ENCODE measurements around the gene AKR7A2.
"Not testable (repeated sequence)": the region's sequence is repeated elsewhere in the genome, so short reads cannot be mapped to it uniquely, and the experiment has no call there.

The AKR7A2 gene

DNA sequence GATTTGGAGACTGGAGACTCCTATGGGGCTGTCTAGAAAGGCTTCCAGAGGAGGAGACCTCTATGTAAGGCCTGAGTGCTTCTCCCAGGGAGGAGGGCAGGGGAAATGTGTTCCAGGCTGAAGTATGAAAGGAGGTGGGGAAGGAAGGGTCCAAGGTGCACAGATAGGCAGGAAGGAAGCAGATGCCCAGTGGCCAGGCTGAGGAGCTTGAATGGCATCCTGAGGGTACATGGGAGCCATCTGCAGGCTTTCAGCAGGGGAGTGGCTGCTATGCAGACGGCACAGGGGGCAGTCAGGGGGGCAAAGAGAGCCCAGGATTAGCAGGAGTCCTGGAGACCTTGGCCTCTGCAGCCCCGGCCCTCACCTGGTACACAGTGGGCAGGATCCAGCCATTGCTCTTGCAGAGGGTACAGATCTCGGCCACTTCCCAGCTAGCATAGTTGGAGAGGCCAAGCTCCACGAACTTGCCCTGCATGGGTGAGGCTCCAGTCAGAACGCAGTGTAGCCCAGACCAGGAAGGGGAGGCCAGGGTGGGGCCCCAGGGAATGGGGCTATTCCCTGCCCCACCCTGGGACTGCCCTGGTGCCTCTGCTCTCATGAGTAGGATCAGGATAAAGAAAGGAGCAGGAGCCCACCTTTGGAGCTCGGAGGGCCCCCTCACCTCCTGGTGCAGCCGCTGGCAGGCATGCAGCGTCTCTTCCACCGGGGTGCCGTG, 4.0 kb downstream of the AKR7A2 start:
- Histone ChIP-seq H3K27ac (replicated peaks) (no peak overlapping the region), H3K4me3 (replicated peaks; ENCODE audit: insufficient read depth, low read length) (no peak overlapping the region), H3K27me3 (ENCODE audit: insufficient read depth, poor library complexity, severe bottlenecking) (no peaks in the 10 kb centered on the region)
- TF ChIP-seq, protein P1, sequence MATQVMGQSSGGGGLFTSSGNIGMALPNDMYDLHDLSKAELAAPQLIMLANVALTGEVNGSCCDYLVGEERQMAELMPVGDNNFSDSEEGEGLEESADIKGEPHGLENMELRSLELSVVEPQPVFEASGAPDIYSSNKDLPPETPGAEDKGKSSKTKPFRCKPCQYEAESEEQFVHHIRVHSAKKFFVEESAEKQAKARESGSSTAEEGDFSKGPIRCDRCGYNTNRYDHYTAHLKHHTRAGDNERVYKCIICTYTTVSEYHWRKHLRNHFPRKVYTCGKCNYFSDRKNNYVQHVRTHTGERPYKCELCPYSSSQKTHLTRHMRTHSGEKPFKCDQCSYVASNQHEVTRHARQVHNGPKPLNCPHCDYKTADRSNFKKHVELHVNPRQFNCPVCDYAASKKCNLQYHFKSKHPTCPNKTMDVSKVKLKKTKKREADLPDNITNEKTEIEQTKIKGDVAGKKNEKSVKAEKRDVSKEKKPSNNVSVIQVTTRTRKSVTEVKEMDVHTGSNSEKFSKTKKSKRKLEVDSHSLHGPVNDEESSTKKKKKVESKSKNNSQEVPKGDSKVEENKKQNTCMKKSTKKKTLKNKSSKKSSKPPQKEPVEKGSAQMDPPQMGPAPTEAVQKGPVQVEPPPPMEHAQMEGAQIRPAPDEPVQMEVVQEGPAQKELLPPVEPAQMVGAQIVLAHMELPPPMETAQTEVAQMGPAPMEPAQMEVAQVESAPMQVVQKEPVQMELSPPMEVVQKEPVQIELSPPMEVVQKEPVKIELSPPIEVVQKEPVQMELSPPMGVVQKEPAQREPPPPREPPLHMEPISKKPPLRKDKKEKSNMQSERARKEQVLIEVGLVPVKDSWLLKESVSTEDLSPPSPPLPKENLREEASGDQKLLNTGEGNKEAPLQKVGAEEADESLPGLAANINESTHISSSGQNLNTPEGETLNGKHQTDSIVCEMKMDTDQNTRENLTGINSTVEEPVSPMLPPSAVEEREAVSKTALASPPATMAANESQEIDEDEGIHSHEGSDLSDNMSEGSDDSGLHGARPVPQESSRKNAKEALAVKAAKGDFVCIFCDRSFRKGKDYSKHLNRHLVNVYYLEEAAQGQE (IDR thresholded peaks at IDR 0.05; ENCODE audit: insufficient replicate concordance, low read depth), result no peak
- TF ChIP-seq GABPA (IDR thresholded peaks at IDR 0.05; ENCODE audit: low read depth) (no peak), SPI1 (IDR thresholded peaks at IDR 0.05; ENCODE audit: borderline replicate concordance, low read depth) (no peak), POLR2AphosphoS5 (IDR thresholded peaks at IDR 0.05; ENCODE audit: low read depth) (no peak)
- TF ChIP-seq, protein P2, sequence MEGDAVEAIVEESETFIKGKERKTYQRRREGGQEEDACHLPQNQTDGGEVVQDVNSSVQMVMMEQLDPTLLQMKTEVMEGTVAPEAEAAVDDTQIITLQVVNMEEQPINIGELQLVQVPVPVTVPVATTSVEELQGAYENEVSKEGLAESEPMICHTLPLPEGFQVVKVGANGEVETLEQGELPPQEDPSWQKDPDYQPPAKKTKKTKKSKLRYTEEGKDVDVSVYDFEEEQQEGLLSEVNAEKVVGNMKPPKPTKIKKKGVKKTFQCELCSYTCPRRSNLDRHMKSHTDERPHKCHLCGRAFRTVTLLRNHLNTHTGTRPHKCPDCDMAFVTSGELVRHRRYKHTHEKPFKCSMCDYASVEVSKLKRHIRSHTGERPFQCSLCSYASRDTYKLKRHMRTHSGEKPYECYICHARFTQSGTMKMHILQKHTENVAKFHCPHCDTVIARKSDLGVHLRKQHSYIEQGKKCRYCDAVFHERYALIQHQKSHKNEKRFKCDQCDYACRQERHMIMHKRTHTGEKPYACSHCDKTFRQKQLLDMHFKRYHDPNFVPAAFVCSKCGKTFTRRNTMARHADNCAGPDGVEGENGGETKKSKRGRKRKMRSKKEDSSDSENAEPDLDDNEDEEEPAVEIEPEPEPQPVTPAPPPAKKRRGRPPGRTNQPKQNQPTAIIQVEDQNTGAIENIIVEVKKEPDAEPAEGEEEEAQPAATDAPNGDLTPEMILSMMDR (IDR thresholded peaks at IDR 0.05; ENCODE audit: insufficient read depth, low read length), result no peak
- no peak for DNase-seq (ENCODE audit: low read depth in 1 of 2, low spot score in 1 of 2)

- no peaks in the 10 kb centered on the region for H3K27me3 ChIP-seq (ENCODE audit: insufficient read depth, poor library complexity, severe bottlenecking)
Observed at GRCh38 chr1:19306941-19307340, 5.0 kb downstream of the AKR7A2 start.

DNA sequence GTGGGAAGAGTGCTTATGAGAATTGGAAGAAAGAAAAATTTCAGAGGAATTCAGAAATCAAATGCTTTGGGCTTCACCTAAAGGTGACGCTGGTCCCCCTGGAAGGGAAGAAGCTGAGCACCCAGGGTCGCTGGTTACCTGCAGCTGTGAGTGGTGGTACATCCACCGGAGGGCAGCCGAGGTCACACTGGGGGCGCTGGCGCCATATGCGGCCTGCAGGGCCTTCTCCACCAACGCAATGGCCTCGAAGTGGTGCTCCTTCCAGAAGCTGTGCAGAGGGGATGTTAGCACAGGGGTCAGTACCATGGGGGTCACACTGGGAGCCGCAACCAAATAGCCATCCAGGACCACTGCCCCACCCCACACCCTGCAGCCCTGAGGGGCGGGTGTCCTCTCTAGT, 6.1 kb downstream of the AKR7A2 start:
- Histone ChIP-seq H3K4me3 (replicated peaks; ENCODE audit: insufficient read depth, low read length) (no peak overlapping the region), H3K27ac (replicated peaks) (no peak overlapping the region), H3K27me3 (ENCODE audit: insufficient read depth, poor library complexity, severe bottlenecking) (no peaks in the 10 kb centered on the region)
- no peak for TF ChIP-seq POLR2AphosphoS5 (IDR thresholded peaks at IDR 0.05; ENCODE audit: low read depth)
- TF ChIP-seq, protein P1 (IDR thresholded peaks at IDR 0.05; ENCODE audit: insufficient replicate concordance, low read depth), result no peak
- DNase-seq (ENCODE audit: low read depth in 1 of 2, low spot score in 1 of 2), result no peak

More at GRCh38 chr1:19306941-19307340, 5.0 kb downstream of the AKR7A2 start:
- no peak overlapping the region for H3K4me3 ChIP-seq (replicated peaks; ENCODE audit: insufficient read depth, low read length)
- no peak overlapping the region for H3K27ac ChIP-seq (replicated peaks)
- TF ChIP-seq POLR2AphosphoS5 (IDR thresholded peaks at IDR 0.05; ENCODE audit: low read depth), result no peak
- TF ChIP-seq, protein P1 (IDR thresholded peaks at IDR 0.05; ENCODE audit: insufficient replicate concordance, low read depth), result no peak
- TF ChIP-seq SPI1 (IDR thresholded peaks at IDR 0.05; ENCODE audit: borderline replicate concordance, low read depth), result no peak
- TF ChIP-seq, protein P2 (IDR thresholded peaks at IDR 0.05; ENCODE audit: insufficient read depth, low read length), result no peak
- TF ChIP-seq GABPA (IDR thresholded peaks at IDR 0.05; ENCODE audit: low read depth), result no peak
- no peak for DNase-seq (ENCODE audit: low read depth in 1 of 2, low spot score in 1 of 2)

DNA sequence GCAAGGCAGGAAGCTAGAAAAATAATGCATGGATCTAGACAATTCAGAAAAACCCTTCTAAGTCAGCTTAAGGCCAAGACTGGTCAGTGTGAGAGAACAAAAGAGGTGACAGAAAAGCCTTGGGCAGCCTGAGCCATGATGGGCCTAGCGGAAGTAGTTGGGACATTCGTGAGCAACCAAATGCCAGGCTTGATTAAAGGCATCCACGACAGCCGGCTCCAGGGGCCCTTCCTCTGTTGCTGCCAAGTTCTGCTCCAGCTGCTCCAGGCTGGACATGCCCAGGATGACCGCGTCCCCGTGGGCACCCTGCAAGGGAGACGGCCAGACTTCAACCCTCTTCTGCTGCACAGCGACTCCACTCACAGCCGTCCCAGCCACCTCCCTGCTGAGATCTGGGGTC, 7.9 kb downstream of the AKR7A2 start:
- H3K27me3 ChIP-seq (ENCODE audit: insufficient read depth, poor library complexity, severe bottlenecking); DNase-seq (ENCODE audit: low read depth in 1 of 2, low spot score in 1 of 2); H3K4me3 ChIP-seq (replicated peaks; ENCODE audit: insufficient read depth, low read length); H3K27ac ChIP-seq (replicated peaks): not testable (repeated sequence)

All from HL-60 (cell line).